Right lobe of liver (tissue), 6 donors: ENCODE results near the gene FXR2. TPM values are rescaled to one million over a fixed set of nuclear protein-coding genes. Genes with fewer than 3 reads are reported as not detected.
A peak's percentile ranks its signal among the peaks of the same experiment; 100 is the strongest.

ENCODE experiments used
- ATAC-seq, 4 donors: fragments of 200-7000 bp; cut with Tn5 transposase; one replicate each; pipeline ENCODE4 v1.9.1; 2020; ENCODE audit warnings: mild to moderate bottlenecking in 4 of 4, moderate library complexity in 4 of 4
- DNase-seq, 3 donors: peaks; one replicate each; pipeline ENCODE4 v3.0.0-alpha.2; 2020
- H3K27ac ChIP-seq, 3 donors: fragments of 200-600 bp; one replicate each; pipeline ENCODE4 v1.8.0; 2022
- H3K27me3 ChIP-seq, 2 donors: fragments of 200-600 bp; one replicate each; pipeline ENCODE4 v1.8.0; 2022
- H3K36me3 ChIP-seq, 4 donors: fragments of 200-600 bp; sonication (generic) in 1 of 4; one replicate each; pipeline versions ENCODE4 v1.5.1 to v1.8.0; 2017 to 2022; ENCODE audit warnings: control low read depth in 1 of 4
- H3K4me1 ChIP-seq, 4 donors: fragments of 200-600 bp; sonication (generic) in 1 of 4; one replicate each; pipeline versions ENCODE4 v1.5.1 to v1.8.0; 2017 to 2022; ENCODE audit warnings: control low read depth in 1 of 4
- H3K4me3 ChIP-seq, 3 donors: fragments of 200-600 bp; one replicate each; pipeline ENCODE4 v1.8.0; 2022
- H3K9me3 ChIP-seq, 4 donors: fragments of 200-600 bp; sonication (generic) in 1 of 4; one replicate each; pipeline versions ENCODE4 v1.5.1 to v1.8.0; 2017 to 2022; ENCODE audit warnings: control low read depth in 1 of 4
- POLR2A ChIP-seq: fragments of 450-650 bp; IDR thresholded peaks from one replicate; pipeline ENCODE4 v1.6.1; 2017; ENCODE audit warnings: antibody characterized with exemption, mild to moderate bottlenecking
- WGBS: methylation state at CpG from one replicate; pipeline ENCODE4 v1.1.6; 2018; ENCODE audit warnings: low coverage, low lambda C conversion rate; ENCODE audit not compliant: insufficient coverage; ENCODE audit errors: missing lambda C conversion rate; 5-methylcytosine and 5-hydroxymethylcytosine counted together
- intact Hi-C, 2 donors: fragments of 100-400 bp; cut with DNase I; formaldehyde crosslinking; loops; one replicate each; pipeline versions ENCODE4 v1.11.2 to v1.14.1; 2022
- total RNA-seq, 6 experiments: library from RNA; depleted of rRNA in 2 of 6; stranded (reverse); fragments of >200 nt in 2 of 6; fragmentation: NEBNext Ultra II Directional in 3 of 6; extraction: Animal tissue kit (Norgen Biotek cat#: 25700) in 3 of 6; gene quantifications; one replicate each; pipeline versions ENCODE4 v1.1.0 to v1.2.4, GENCODE V29; 2016 to 2023
- TF ChIP-seq, protein P1 (sequence below), 4 donors: fragments of 200-600 bp in 3 of 4; fragments of 450-650 bp in 1 of 4; IDR thresholded peaks; one replicate each; pipeline versions ENCODE4 v1.5.1 to v1.8.0; 2016 to 2022; ENCODE audit warnings: antibody characterized with exemption in 4 of 4, mild to moderate bottlenecking in 2 of 4
- donor health status: DM: no; HTN: yes; CAD: no.
- donor health status: DM: no; HTN: no; CAD: no.
- donor health status: DM: no; HTN: no; CAD: no.
- donor health status: DM: no; HTN: yes; CAD: no.
- donor health status: DM: no; HTN: yes; CAD: no.

FXR2 gene
- total RNA-seq, 6 experiments from 2014 or later: 14.3 to 23.2 (median 16.7) TPM

DNA sequence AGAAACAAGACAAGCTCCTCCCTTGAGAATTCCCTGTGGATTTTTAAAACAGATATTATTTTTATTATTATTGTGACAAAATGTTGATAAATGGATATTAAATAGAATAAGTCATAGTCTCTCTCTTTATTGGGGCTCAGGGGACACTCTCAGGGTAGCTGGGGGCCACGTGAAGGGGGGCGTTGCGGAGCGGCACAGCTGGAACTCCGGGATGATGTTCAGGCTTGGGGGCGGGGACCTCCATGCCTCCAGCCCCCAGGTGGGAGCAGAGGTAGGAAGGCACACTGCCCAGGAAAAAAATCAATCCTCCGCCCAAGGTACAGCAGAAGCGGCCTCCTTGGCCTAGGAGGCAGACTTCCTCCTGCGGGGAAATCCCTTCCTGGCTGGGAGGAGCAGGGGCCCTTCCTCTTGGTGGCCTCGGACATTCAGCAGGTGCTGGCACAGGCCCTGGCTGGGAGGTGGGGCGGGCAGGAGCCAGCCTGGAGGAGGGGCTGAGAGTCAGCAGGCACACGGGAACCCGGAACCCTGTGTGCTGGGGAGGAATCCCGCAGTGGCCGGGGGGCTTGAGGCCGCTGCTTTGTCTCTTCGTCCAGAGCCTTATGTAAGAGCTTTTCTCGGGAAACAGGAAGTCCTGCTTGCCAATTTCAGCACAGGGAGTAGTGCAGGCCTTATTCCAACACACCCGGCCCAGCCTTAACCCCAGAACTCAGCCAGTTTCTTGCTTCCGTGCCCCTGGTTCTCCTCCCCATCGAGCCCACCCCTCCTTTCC lies 56.7 kb downstream of the FXR2 start:
- WGBS: 4% methylated on average over 14 of the region's 21 CpGs
- H3K4me1 ChIP-seq: peaks cover 0 to 27% (median 14%) of the 10 kb centered on the region in 4 donors
- DNase-seq (peak; percentile 87 to 93 (median 91)), ATAC-seq (peak; percentile 64 to 76 (median 67))
- intact Hi-C loops: no loop called here
- no peaks in the 10 kb centered on the region for H3K27me3 ChIP-seq
- peak overlapping the region; percentile 14 to 41 (median 37) for H3K4me3 ChIP-seq
- no peaks in the 10 kb centered on the region for H3K9me3 ChIP-seq
- H3K36me3 ChIP-seq: no peaks in the 10 kb centered on the region
- H3K27ac ChIP-seq: peak overlapping the region; percentile 74 to 92 (median 78)
- peak; percentile 74 for TF ChIP-seq POLR2A
- TF ChIP-seq, protein P1, sequence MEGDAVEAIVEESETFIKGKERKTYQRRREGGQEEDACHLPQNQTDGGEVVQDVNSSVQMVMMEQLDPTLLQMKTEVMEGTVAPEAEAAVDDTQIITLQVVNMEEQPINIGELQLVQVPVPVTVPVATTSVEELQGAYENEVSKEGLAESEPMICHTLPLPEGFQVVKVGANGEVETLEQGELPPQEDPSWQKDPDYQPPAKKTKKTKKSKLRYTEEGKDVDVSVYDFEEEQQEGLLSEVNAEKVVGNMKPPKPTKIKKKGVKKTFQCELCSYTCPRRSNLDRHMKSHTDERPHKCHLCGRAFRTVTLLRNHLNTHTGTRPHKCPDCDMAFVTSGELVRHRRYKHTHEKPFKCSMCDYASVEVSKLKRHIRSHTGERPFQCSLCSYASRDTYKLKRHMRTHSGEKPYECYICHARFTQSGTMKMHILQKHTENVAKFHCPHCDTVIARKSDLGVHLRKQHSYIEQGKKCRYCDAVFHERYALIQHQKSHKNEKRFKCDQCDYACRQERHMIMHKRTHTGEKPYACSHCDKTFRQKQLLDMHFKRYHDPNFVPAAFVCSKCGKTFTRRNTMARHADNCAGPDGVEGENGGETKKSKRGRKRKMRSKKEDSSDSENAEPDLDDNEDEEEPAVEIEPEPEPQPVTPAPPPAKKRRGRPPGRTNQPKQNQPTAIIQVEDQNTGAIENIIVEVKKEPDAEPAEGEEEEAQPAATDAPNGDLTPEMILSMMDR (IDR thresholded peaks at IDR 0.05): no peak

DNA sequence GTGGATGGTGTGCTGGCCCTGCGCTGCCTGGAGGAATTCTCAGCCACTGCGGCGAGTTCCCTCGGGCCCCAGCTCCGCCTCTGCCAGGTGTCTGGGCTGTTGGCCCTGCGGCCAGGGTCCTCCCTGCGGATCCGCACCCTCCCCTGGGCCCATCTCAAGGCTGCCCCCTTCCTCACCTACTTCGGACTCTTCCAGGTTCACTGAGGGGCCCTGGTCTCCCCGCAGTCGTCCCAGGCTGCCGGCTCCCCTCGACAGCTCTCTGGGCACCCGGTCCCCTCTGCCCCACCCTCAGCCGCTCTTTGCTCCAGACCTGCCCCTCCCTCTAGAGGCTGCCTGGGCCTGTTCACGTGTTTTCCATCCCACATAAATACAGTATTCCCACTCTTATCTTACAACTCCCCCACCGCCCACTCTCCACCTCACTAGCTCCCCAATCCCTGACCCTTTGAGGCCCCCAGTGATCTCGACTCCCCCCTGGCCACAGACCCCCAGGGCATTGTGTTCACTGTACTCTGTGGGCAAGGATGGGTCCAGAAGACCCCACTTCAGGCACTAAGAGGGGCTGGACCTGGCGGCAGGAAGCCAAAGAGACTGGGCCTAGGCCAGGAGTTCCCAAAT lies 57.4 kb downstream of the FXR2 start:
- WGBS: 52% methylated on average over 8 of the region's 19 CpGs
- no peak for ATAC-seq
- TF ChIP-seq, protein P1 (IDR thresholded peaks at IDR 0.05): no peak
- TF ChIP-seq POLR2A: no peak
- no peaks in the 10 kb centered on the region for H3K9me3 ChIP-seq
- no peak overlapping the region for H3K4me3 ChIP-seq
- H3K36me3 ChIP-seq: no peaks in the 10 kb centered on the region
- H3K27ac ChIP-seq: peak overlapping the region; percentile 74 to 92 (median 78)
- peaks cover 0 to 20% (median 11%) of the 10 kb centered on the region in 4 donors for H3K4me1 ChIP-seq
- intact Hi-C loops: no loop called here
- no peak for DNase-seq
- H3K27me3 ChIP-seq: no peaks in the 10 kb centered on the region

DNA sequence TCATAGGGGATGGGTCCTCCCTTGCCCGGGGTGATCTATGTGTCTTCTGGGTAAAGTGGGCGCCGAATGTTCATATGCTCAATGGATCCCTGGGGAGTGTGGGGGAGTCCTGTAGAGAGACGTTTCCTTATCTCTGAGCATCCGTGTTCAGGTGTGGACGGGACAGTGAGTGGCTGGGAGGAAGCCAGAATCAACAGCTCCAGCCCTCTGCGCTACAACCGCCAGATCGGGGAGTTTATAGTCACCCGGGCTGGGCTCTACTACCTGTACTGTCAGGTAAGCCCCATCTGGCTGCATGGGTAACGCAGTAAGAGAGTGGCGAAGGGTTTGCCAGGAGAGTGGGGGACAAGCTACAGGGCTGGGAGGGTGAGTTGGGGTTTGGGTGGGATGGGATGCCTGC lies 58.1 kb downstream of the FXR2 start:
- Histone ChIP-seq H3K4me1 (peaks cover 0 to 20% (median 11%) of the 10 kb centered on the region in 4 donors), H3K27me3 (no peaks in the 10 kb centered on the region), H3K36me3 (no peaks in the 10 kb centered on the region), H3K9me3 (no peaks in the 10 kb centered on the region), H3K4me3 (no peak overlapping the region), H3K27ac (no peak overlapping the region)
- intact Hi-C loops: no loop called here
- 60% methylated on average over 9 of the region's 12 CpGs for WGBS
- DNase-seq: no peak
- TF ChIP-seq, protein P1 (IDR thresholded peaks at IDR 0.05): no peak
- no peak for TF ChIP-seq POLR2A
- ATAC-seq: no peak

DNA sequence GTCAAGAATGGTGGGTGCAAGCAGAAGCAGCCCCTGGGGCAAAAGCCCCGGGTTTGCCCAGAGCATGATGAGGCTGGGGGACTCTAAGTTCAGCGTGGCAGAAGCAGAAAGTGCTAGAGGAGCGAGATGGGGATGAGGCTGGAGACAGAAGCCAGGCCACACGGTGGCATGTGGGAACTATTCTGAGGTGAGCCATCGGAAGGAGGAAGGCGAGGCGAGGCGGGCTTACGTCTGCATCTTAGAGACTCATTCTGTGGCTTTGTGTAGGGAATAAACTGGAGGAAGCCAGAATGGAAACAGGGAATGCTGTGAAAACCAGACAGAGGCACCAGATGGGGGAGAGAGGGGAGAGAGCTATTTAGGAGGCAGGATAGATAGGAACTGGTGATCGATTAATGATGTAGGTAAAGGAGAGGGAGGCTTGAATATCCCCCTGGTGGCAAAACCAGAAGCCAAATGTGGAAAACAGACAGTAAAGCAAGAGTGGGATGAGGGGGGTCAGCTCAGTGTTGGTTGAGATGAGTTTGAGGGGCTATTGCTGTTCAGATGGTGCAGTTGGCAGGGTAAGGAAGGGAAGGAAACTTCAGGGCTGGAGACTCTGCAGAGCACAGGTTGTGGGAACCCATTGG lies 59.3 kb downstream of the FXR2 start:
- no peak for TF ChIP-seq POLR2A
- DNase-seq: no peak
- peaks cover 0 to 15% (median 8%) of the 10 kb centered on the region in 4 donors for H3K4me1 ChIP-seq
- no peak for ATAC-seq
- no peaks in the 10 kb centered on the region for H3K9me3 ChIP-seq
- H3K27me3 ChIP-seq: no peaks in the 10 kb centered on the region
- WGBS: 63% methylated on average over 10 of the region's 10 CpGs
- H3K36me3 ChIP-seq: no peaks in the 10 kb centered on the region
- H3K4me3 ChIP-seq: no peak overlapping the region
- intact Hi-C loops: no loop called here
- H3K27ac ChIP-seq: no peak overlapping the region

DNA sequence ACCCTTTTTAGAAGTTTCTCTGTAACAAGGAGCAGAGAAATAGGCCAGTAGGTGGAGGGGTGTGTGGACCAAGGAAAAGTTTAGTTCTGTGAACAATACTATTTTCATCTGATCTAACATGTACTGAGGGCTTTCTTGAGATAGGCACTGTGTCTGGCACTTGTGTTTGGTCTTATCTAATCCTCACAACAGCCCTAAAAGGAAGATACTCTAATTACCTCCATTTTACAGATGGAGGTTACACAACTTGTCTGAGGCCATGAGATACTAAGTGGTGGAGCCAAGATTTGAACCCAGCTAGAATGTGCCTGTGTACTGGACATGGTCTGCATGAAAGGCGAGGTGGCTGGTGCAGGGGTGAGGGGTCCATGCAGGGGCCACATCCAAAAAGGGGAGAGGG lies 61.3 kb downstream of the FXR2 start:
- Histone ChIP-seq H3K27me3 (no peaks in the 10 kb centered on the region), H3K9me3 (no peaks in the 10 kb centered on the region), H3K4me3 (no peak overlapping the region), H3K27ac (peak overlapping the region in 1 of 3 donors; percentile 16), H3K36me3 (no peaks in the 10 kb centered on the region), H3K4me1 (peaks cover 0 to 4% (median 2%) of the 10 kb centered on the region in 4 donors)
- intact Hi-C loops: no loop called here
- ATAC-seq (no peak), DNase-seq (no peak)
- WGBS: 100% methylated on average over 1 of the region's 1 CpG
- TF ChIP-seq POLR2A: no peak
- TF ChIP-seq, protein P1 (IDR thresholded peaks at IDR 0.05): no peak
